GM12878 (cell line): ENCODE results near the gene PSMC6. TPM values are rescaled to one million over a fixed set of nuclear protein-coding genes. Genes with fewer than 3 reads are reported as not detected.
"Not testable (repeated sequence)": the region's sequence is repeated elsewhere in the genome, so short reads cannot be mapped to it uniquely, and the experiment has no call there.

ENCODE experiments used
- ATAC-seq: fragments of 200-7000 bp; cut with Tn5 transposase; 3 replicates; pipeline ENCODE4 v1.9.1; 2020; ENCODE audit warnings: mild to moderate bottlenecking, moderate library complexity
- BruUV-seq: library from RNA; stranded (reverse); fragments of 400-500 nt; replicated peaks from 2 replicates; lab custom pipeline; 2021; lab: Mats Ljungman, UMichigan
- CTCF ChIA-PET: fragments of 300-600 bp; sonication (Branson Sonifier 250); formaldehyde crosslinking; extraction: SDS; loops from one replicate; lab custom pipeline; 2021; ENCODE audit warnings: inconsistent platforms; lab: Yijun Ruan, JAX
- POLR2A ChIA-PET: fragments of 350-600 bp; formaldehyde crosslinking; extraction: SDS; loops from one replicate; lab custom pipeline; 2021; ENCODE audit warnings: inconsistent platforms; lab: Charles Lee
- RAD21 ChIA-PET: fragments of 300-600 bp; sonication (Branson Sonifier 250); formaldehyde crosslinking; loops from one replicate; lab custom pipeline; 2023; ENCODE audit warnings: antibody characterized with exemption; ENCODE audit not compliant: unreplicated experiment; lab: Charles Lee
- SMC1A ChIA-PET: fragments of 300-600 bp; sonication (Branson Sonifier 250); formaldehyde crosslinking; loops from one replicate; lab custom pipeline; 2023; ENCODE audit not compliant: unreplicated experiment, uncharacterized antibody; lab: Charles Lee
- DNase-seq: peaks from one replicate; pipeline ENCODE4 v3.0.0-alpha.2; 2011; ENCODE audit warnings: low read depth, low spot score
- FAIRE-seq: peaks from 3 replicates; lab custom pipeline; 2011; peaks lifted over from hg19 to GRCh38; lab: Jason Lieb, UNC
- H2AFZ ChIP-seq: 2 replicates; pipeline ENCODE4 v1.6.0; 2011; ENCODE audit warnings: low read depth, low read length, control low read depth; ENCODE audit not compliant: control insufficient read depth
- H3K27ac ChIP-seq: 2 replicates; pipeline ENCODE4 v1.5.1; 2011; ENCODE audit warnings: control low read depth; ENCODE audit not compliant: control insufficient read depth, insufficient read depth
- H3K27me3 ChIP-seq, 2 experiments: replicated peaks in 1 of 2; 2 replicates each; pipeline versions ENCODE4 v1.6.0 to v1.6.1; 2011; ENCODE audit warnings: low read length in 1 of 2; ENCODE audit not compliant: control insufficient read depth in 2 of 2, insufficient read depth in 2 of 2
- H3K36me3 ChIP-seq, 2 experiments: 2 replicates each; pipeline ENCODE4 v1.5.1; 2011; ENCODE audit warnings: low read length in 1 of 2; ENCODE audit not compliant: control insufficient read depth in 2 of 2, insufficient read depth in 2 of 2
- H3K4me1 ChIP-seq: 2 replicates; pipeline ENCODE4 v1.6.1; 2011; ENCODE audit warnings: mild to moderate bottlenecking, low read length, moderate library complexity, mixed read lengths; ENCODE audit not compliant: control insufficient read depth, insufficient read depth
- H3K4me2 ChIP-seq: 2 replicates; pipeline ENCODE4 v1.6.0; 2011; ENCODE audit warnings: control low read depth; ENCODE audit not compliant: control insufficient read depth, insufficient read depth
- H3K4me3 ChIP-seq: fragments of 200-600 bp; sonication (generic); 2 replicates; pipeline ENCODE4 v1.5.1; 2016
- H3K79me2 ChIP-seq: 2 replicates; pipeline ENCODE4 v1.6.0; 2011; ENCODE audit warnings: low read length; ENCODE audit not compliant: control insufficient read depth, insufficient read depth
- H3K9ac ChIP-seq: 2 replicates; pipeline ENCODE4 v1.8.0; 2011; ENCODE audit warnings: low read length, control low read depth, mixed read lengths; ENCODE audit not compliant: control insufficient read depth, insufficient read depth
- H3K9me3 ChIP-seq: replicated peaks from 3 replicates; pipeline ENCODE4 v1.5.1; 2011; ENCODE audit warnings: mild to moderate bottlenecking, low read length; ENCODE audit not compliant: control insufficient read depth, insufficient read depth
- H4K20me1 ChIP-seq: 2 replicates; pipeline ENCODE4 v1.6.0; 2011; ENCODE audit not compliant: control insufficient read depth, insufficient read depth
- BRCA1 ChIP-seq: IDR thresholded peaks from 2 replicates; pipeline ENCODE4 v1.6.1; 2011; ENCODE audit warnings: low read depth, low read length, improper control_type of control experiment
- CEBPB ChIP-seq, 2 experiments: fragments of 150-350 bp in 1 of 2; IDR thresholded peaks; 2 replicates each; pipeline ENCODE4 v1.6.1; 2012 to 2014; ENCODE audit warnings: low read depth in 2 of 2, low read length in 2 of 2, borderline replicate concordance in 1 of 2, inconsistent platforms in 1 of 2
- FOXM1 ChIP-seq: IDR thresholded peaks from 2 replicates; pipeline ENCODE4 v1.6.1; 2012; ENCODE audit warnings: low read depth, mild to moderate bottlenecking, inconsistent platforms, low read length, moderate library complexity
- HDAC6 ChIP-seq: fragments of 200-600 bp; sonication (generic); IDR thresholded peaks from one replicate; pipeline ENCODE4 v1.8.0; 2017; ENCODE audit warnings: antibody characterized with exemption; ENCODE audit not compliant: unreplicated experiment
- MTA3 ChIP-seq: IDR thresholded peaks from 2 replicates; pipeline ENCODE4 v1.6.1; 2012; ENCODE audit warnings: low read length, inconsistent platforms, borderline replicate concordance
- SUPT20H ChIP-seq: IDR thresholded peaks from 2 replicates; pipeline ENCODE4 v1.6.1; 2011; ENCODE audit warnings: low read depth, mild to moderate bottlenecking, low read length, moderate library complexity, borderline replicate concordance; ENCODE audit not compliant: control insufficient read depth
- TCF7 ChIP-seq: IDR thresholded peaks from 2 replicates; pipeline ENCODE4 v1.6.1; 2014; ENCODE audit warnings: antibody characterized with exemption, borderline replicate concordance
- ZNF217 ChIP-seq: fragments of 450-650 bp; IDR thresholded peaks from 2 replicates; pipeline ENCODE4 v1.6.1; 2017; ENCODE audit warnings: antibody characterized with exemption, mild to moderate bottlenecking
- ZZZ3 ChIP-seq: IDR thresholded peaks from 2 replicates; pipeline ENCODE4 v1.6.1; 2011; ENCODE audit warnings: low read depth; ENCODE audit not compliant: control insufficient read depth, insufficient read length
- WGBS: methylation state at CpG from one replicate; pipeline ENCODE4 v1.1.6; 2016; ENCODE audit warnings: low lambda C conversion rate; ENCODE audit not compliant: insufficient replicate concordance, insufficient coverage; ENCODE audit errors: missing lambda C conversion rate; 5-methylcytosine and 5-hydroxymethylcytosine counted together
- in situ Hi-C: fragments of 300-500 bp; cut with MboI; formaldehyde crosslinking; loops from 9 replicates; pipeline ENCODE4 v1.14.3; 2018; ENCODE audit warnings: mixed read lengths
- intact Hi-C: fragments of 100-400 bp; cut with micrococcal nuclease; formaldehyde crosslinking; loops from one replicate; pipeline ENCODE4 v1.14.2; 2022; ENCODE audit not compliant: unreplicated experiment
- polyA plus RNA-seq, 11 experiments: library from polyadenylated mRNA; depleted of rRNA in 4 of 11; unstranded in 6 of 11; stranded (reverse) in 5 of 11; fragments of >200 nt; fragmentation: Nextera tagmentation in 4 of 11; fragmentation: Illumina TruSeq in 1 of 11; extraction: Ambion mirVana in 4 of 11; extraction: Trizol in 1 of 11; gene quantifications; 1 replicate in 1 of 11; 2 replicates in 10 of 11; pipeline versions ENCODE4 v1.2.1 to v1.2.3, GENCODE V29; 2011 to 2016; ENCODE audit warnings: inconsistent platforms in 2 of 11, missing spikeins in 2 of 11, low read depth in 1 of 11
- total RNA-seq, 4 experiments: library from RNA; depleted of rRNA in 3 of 4; stranded (reverse); fragments of >200 nt in 3 of 4; fragmentation: Illumina TruSeq in 1 of 4; extraction: Trizol in 1 of 4; gene quantifications; 2 replicates each; pipeline versions ENCODE4 v1.2.1 to v1.2.3, GENCODE V29; 2013 to 2021
- TF ChIP-seq, protein P1 (sequence below): fragments of 150-350 bp; IDR thresholded peaks from 2 replicates; pipeline ENCODE4 v1.6.1; 2014; ENCODE audit warnings: mild to moderate bottlenecking, low read depth, low read length
- TF ChIP-seq, protein P2 (sequence below): fragments of 450-650 bp; IDR thresholded peaks from 2 replicates; pipeline ENCODE4 v1.6.1; 2017; ENCODE audit warnings: mild to moderate bottlenecking

PSMC6 gene
- total and polyA plus RNA-seq, 10 of the 15 experiments (the other 5 are each of a cell fraction or from before 2014, with no cell fraction given) = 71.4 to 192 (median 153) TPM

GRCh38 chr14:52759145-52759544 is 52.1 kb downstream of the PSMC6 start (continued):
- TF ChIP-seq MTA3 = no peak
- TF ChIP-seq HDAC6 = no peak

DNA sequence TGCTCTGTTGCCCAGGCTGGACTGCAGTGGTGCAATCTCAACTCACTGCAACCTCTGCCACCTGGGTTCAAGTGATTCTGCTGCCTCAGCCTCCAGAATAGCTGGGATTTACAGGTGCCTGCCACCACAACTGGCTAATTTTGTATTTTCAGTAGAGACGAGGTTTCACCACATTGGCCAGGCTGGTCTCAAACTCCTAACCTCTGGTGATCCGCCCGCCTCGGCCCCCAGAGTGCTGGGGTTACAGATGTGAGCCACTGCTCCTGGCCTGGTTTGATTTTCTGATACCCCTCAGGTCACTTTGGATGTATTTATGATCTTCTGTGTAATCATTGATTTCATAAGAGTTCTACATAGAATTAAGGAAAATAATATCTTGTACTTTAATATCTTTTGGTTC is 55.9 kb downstream of the PSMC6 start:
- POLR2A ChIA-PET, H3K36me3 ChIP-seq, CTCF ChIA-PET, SMC1A ChIA-PET, DNase-seq, H4K20me1 ChIP-seq, in situ Hi-C loops, H3K4me3 ChIP-seq, ATAC-seq, H3K4me1 ChIP-seq, H3K9ac ChIP-seq, BruUV-seq, H2AFZ ChIP-seq, FAIRE-seq, intact Hi-C loops, H3K4me2 ChIP-seq, H3K27me3 ChIP-seq, H3K9me3 ChIP-seq, H3K79me2 ChIP-seq, H3K27ac ChIP-seq: not testable (repeated sequence)
- RAD21 ChIA-PET = interaction anchor here (0.6 kb wide), 1 partner anchor 31 kb away, joined by 3 read pairs; no protein-coding TSS in a partner anchor
- WGBS = 99% methylated on average over 4 of the region's 4 CpGs

DNA sequence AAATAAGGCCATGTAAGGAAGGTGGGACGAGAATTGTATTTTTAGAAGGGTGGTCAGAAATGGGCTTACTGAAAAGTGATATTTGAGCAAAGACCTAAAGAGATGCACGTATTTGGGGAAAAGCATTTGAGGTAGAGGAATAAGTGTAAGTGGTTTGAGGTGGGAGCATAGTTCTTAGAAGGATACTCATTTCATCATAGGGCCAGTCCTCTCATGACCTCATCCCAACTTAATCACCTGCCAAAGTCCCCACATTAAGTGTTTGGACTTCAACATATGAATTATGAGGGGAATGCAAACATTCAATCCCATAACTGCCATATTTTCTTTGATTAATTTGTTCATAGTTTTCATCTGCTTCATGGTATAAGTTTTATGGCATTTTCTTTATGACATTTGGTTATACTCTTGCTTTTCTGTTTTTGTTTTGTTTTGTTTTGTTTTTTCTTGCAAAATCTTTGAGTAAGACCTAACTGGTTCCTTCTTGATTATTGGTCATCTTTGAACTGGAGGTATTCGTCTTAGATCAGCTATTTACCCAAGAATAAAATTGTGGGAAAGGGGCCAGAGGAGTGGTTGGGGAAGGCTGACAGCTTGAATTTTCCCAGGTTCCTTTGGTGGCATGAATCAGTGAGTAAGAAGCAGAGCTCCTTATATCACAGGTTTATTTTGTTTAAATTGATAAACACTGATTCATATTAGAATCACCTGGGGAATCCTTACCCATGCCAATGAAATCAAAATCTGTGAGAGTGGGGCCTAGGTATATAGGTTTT is 60.2 kb downstream of the PSMC6 start:
- no peak overlapping the region for H3K4me3 ChIP-seq
- H3K9me3 ChIP-seq = no peaks in the 10 kb centered on the region
- no peaks in the 10 kb centered on the region for H4K20me1 ChIP-seq
- BruUV-seq = no TSS peak
- no peak overlapping the region for H3K4me2 ChIP-seq
- H3K36me3 ChIP-seq = peaks cover 0 to 11% of the 10 kb centered on the region in 2 experiments; a peak in 1 of 4 replicates
- RAD21 ChIA-PET = no interaction called here
- 94% methylated on average over 3 of the region's 3 CpGs for WGBS
- no peak overlapping the region for H2AFZ ChIP-seq
- no peaks in the 10 kb centered on the region for H3K4me1 ChIP-seq
- intact Hi-C loops = no loop called here
- CTCF ChIA-PET = no interaction called here
- H3K27ac ChIP-seq = no peak overlapping the region
- DNase-seq (no peak), FAIRE-seq (no peak), ATAC-seq (no peak)
- H3K27me3 ChIP-seq = no peaks in the 10 kb centered on the region
- SMC1A ChIA-PET = interaction anchor here (0.6 to 1.2 kb wide), 2 partner anchors 23 to 851 kb away, joined by 3 to 6 read pairs; no protein-coding TSS in a partner anchor
- H3K79me2 ChIP-seq = no peaks in the 10 kb centered on the region
- POLR2A ChIA-PET = no interaction called here
- H3K9ac ChIP-seq = no peak overlapping the region
- in situ Hi-C loops = no loop called here
- TF ChIP-seq TCF7 (no peak), ZNF217 (no peak), SUPT20H (no peak), BRCA1 (no peak), HDAC6 (no peak), FOXM1 (no peak), CEBPB (IDR thresholded peaks at IDR 0.05; ENCODE audit: borderline replicate concordance in 1 of 2, low read depth in 2 of 2, low read length in 2 of 2) (no peak), ZZZ3 (no peak)
- TF ChIP-seq, protein P1, sequence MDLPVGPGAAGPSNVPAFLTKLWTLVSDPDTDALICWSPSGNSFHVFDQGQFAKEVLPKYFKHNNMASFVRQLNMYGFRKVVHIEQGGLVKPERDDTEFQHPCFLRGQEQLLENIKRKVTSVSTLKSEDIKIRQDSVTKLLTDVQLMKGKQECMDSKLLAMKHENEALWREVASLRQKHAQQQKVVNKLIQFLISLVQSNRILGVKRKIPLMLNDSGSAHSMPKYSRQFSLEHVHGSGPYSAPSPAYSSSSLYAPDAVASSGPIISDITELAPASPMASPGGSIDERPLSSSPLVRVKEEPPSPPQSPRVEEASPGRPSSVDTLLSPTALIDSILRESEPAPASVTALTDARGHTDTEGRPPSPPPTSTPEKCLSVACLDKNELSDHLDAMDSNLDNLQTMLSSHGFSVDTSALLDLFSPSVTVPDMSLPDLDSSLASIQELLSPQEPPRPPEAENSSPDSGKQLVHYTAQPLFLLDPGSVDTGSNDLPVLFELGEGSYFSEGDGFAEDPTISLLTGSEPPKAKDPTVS = no peak
- TF ChIP-seq, protein P2, sequence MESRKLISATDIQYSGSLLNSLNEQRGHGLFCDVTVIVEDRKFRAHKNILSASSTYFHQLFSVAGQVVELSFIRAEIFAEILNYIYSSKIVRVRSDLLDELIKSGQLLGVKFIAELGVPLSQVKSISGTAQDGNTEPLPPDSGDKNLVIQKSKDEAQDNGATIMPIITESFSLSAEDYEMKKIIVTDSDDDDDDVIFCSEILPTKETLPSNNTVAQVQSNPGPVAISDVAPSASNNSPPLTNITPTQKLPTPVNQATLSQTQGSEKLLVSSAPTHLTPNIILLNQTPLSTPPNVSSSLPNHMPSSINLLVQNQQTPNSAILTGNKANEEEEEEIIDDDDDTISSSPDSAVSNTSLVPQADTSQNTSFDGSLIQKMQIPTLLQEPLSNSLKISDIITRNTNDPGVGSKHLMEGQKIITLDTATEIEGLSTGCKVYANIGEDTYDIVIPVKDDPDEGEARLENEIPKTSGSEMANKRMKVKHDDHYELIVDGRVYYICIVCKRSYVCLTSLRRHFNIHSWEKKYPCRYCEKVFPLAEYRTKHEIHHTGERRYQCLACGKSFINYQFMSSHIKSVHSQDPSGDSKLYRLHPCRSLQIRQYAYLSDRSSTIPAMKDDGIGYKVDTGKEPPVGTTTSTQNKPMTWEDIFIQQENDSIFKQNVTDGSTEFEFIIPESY = no peak
